ENCODE data around the gene NRL. TPM values are rescaled to one million over a fixed set of nuclear protein-coding genes. Genes with fewer than 3 reads are reported as not detected.

The NRL gene
- total RNA-seq, 1 experiment from 2014 or later, result 1.3 TPM

DNA sequence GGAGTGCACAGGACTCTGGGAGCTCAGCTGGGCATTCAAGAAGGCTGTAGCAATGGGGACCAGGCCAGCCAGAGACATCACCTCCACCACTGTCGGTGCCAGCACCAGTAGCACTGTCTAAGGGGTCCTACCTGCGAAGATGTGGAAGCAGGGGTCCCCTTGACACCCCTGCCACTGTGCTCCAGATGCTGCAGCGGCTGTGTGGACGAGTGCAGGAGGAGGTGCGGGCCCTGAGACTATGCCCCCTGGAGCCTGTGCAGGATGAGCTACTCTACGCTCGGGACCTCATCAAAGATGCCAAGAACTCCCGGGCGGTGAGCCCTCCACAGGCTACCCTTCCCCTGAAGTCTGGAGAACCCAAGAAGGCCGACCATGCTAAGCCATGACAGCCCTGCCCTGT, 54.3 kb downstream of the NRL start (continued):
- TF ChIP-seq ZNF219 (CRISPR knock-in tag; IDR thresholded peaks at IDR 0.05; ENCODE audit: borderline replicate concordance) (no peak), ZNF423 (CRISPR knock-in tag; IDR thresholded peaks at IDR 0.05) (no peak), FOXJ3 (CRISPR knock-in tag; IDR thresholded peaks at IDR 0.05; ENCODE audit: borderline replicate concordance) (no peak), NFE2L1 (CRISPR knock-in tag; IDR thresholded peaks at IDR 0.05) (no peak), ZBTB21 (CRISPR knock-in tag; IDR thresholded peaks at IDR 0.05; ENCODE audit: borderline replicate concordance) (no peak), OVOL2 (CRISPR knock-in tag; IDR thresholded peaks at IDR 0.05; ENCODE audit: borderline replicate concordance) (no peak), ZNF121 (CRISPR knock-in tag; IDR thresholded peaks at IDR 0.05) (no peak), KAT7 (CRISPR knock-in tag; IDR thresholded peaks at IDR 0.05; ENCODE audit: borderline replicate concordance) (no peak)
- TF ChIP-seq, protein P1, sequence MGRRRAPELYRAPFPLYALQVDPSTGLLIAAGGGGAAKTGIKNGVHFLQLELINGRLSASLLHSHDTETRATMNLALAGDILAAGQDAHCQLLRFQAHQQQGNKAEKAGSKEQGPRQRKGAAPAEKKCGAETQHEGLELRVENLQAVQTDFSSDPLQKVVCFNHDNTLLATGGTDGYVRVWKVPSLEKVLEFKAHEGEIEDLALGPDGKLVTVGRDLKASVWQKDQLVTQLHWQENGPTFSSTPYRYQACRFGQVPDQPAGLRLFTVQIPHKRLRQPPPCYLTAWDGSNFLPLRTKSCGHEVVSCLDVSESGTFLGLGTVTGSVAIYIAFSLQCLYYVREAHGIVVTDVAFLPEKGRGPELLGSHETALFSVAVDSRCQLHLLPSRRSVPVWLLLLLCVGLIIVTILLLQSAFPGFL (CRISPR knock-in tag; IDR thresholded peaks at IDR 0.05; ENCODE audit: borderline replicate concordance), result no peak
- TF ChIP-seq, protein P2, sequence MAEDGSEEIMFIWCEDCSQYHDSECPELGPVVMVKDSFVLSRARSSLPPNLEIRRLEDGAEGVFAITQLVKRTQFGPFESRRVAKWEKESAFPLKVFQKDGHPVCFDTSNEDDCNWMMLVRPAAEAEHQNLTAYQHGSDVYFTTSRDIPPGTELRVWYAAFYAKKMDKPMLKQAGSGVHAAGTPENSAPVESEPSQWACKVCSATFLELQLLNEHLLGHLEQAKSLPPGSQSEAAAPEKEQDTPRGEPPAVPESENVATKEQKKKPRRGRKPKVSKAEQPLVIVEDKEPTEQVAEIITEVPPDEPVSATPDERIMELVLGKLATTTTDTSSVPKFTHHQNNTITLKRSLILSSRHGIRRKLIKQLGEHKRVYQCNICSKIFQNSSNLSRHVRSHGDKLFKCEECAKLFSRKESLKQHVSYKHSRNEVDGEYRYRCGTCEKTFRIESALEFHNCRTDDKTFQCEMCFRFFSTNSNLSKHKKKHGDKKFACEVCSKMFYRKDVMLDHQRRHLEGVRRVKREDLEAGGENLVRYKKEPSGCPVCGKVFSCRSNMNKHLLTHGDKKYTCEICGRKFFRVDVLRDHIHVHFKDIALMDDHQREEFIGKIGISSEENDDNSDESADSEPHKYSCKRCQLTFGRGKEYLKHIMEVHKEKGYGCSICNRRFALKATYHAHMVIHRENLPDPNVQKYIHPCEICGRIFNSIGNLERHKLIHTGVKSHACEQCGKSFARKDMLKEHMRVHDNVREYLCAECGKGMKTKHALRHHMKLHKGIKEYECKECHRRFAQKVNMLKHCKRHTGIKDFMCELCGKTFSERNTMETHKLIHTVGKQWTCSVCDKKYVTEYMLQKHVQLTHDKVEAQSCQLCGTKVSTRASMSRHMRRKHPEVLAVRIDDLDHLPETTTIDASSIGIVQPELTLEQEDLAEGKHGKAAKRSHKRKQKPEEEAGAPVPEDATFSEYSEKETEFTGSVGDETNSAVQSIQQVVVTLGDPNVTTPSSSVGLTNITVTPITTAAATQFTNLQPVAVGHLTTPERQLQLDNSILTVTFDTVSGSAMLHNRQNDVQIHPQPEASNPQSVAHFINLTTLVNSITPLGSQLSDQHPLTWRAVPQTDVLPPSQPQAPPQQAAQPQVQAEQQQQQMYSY (CRISPR knock-in tag; IDR thresholded peaks at IDR 0.05), result no peak
- TF ChIP-seq, protein P3, sequence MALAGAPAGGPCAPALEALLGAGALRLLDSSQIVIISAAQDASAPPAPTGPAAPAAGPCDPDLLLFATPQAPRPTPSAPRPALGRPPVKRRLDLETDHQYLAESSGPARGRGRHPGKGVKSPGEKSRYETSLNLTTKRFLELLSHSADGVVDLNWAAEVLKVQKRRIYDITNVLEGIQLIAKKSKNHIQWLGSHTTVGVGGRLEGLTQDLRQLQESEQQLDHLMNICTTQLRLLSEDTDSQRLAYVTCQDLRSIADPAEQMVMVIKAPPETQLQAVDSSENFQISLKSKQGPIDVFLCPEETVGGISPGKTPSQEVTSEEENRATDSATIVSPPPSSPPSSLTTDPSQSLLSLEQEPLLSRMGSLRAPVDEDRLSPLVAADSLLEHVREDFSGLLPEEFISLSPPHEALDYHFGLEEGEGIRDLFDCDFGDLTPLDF (CRISPR knock-in tag; IDR thresholded peaks at IDR 0.05), result no peak
- TF ChIP-seq, protein P4, sequence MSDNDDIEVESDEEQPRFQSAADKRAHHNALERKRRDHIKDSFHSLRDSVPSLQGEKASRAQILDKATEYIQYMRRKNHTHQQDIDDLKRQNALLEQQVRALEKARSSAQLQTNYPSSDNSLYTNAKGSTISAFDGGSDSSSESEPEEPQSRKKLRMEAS (CRISPR knock-in tag; IDR thresholded peaks at IDR 0.05), result no peak

DNA sequence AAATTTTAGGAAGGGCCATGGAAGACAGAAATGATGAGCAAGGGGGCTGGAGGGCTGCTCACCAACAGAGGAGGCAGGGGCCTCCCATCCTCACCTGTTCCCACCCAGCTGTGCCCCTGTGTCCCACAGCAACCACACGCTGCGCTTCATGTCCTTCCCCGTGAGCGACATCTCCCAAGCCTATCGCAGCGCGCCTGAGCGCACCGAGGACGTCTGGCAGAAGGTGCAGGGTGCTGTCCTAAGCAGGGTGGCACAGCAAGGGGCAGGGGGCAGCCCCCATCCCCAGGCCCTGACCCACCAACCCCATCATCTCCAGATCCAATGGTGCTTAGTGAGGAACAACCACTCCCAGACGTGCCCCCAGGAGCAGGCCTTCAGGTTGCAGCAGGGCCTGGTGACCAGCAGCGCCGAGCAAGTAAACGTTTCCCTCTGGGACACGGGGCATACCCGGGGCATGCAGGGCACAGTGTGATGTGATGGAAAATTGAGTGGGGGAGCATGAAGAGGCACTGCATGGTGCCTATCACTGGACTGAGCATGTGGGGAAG, 54.8 kb downstream of the NRL start:
- H3K27me3 Mint-ChIP-seq (ENCODE audit: low read depth), result no peaks in the 10 kb centered on the region
- no peak overlapping the region for H3K4me3 Mint-ChIP-seq
- H3K4me1 Mint-ChIP-seq, result peaks cover 6% of the 10 kb centered on the region
- H3K27ac Mint-ChIP-seq, result no peak overlapping the region
- ChIA-PET POLR2A (interaction anchor here (1.7 to 3.6 kb wide), 2 partner anchors 34 to 49 kb away, joined by 6 to 38 read pairs; partner anchors contain the start of gene PCK2), CTCF (interaction anchor here (1.2 to 2.7 kb wide), 2 partner anchors 31 to 34 kb away, joined by 3 to 13 read pairs; partner anchors contain the start of gene PCK2)
- ATAC-seq (no peak), DNase-seq (ENCODE audit: low spot score) (no peak)
- H3K36me3 Mint-ChIP-seq, result no peaks in the 10 kb centered on the region
- no peaks in the 10 kb centered on the region for H3K9me3 Mint-ChIP-seq
- no peak for TF ChIP-seq HMGA2 (CRISPR knock-in tag; IDR thresholded peaks at IDR 0.05)
- TF ChIP-seq ZNF317 (CRISPR knock-in tag; IDR thresholded peaks at IDR 0.05; ENCODE audit: borderline replicate concordance, low read depth), result no peak
- TF ChIP-seq, protein P2 (CRISPR knock-in tag; IDR thresholded peaks at IDR 0.05), result no peak
- TF ChIP-seq ELF4 (CRISPR knock-in tag; IDR thresholded peaks at IDR 0.05; ENCODE audit: low read depth), result no peak
- TF ChIP-seq IRF2 (CRISPR knock-in tag; IDR thresholded peaks at IDR 0.05; ENCODE audit: borderline replicate concordance, low read depth), result no peak
- TF ChIP-seq FOXP1 (CRISPR knock-in tag; IDR thresholded peaks at IDR 0.05; ENCODE audit: borderline replicate concordance), result no peak
- no peak for TF ChIP-seq PRRX2 (CRISPR knock-in tag; IDR thresholded peaks at IDR 0.05)
- TF ChIP-seq ZNF423 (CRISPR knock-in tag; IDR thresholded peaks at IDR 0.05), result no peak
- TF ChIP-seq, protein P5, sequence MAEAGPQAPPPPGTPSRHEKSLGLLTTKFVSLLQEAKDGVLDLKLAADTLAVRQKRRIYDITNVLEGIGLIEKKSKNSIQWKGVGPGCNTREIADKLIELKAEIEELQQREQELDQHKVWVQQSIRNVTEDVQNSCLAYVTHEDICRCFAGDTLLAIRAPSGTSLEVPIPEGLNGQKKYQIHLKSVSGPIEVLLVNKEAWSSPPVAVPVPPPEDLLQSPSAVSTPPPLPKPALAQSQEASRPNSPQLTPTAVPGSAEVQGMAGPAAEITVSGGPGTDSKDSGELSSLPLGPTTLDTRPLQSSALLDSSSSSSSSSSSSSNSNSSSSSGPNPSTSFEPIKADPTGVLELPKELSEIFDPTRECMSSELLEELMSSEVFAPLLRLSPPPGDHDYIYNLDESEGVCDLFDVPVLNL (CRISPR knock-in tag; IDR thresholded peaks at IDR 0.05; ENCODE audit: borderline replicate concordance, low read depth), result no peak
- TF ChIP-seq, protein P6, sequence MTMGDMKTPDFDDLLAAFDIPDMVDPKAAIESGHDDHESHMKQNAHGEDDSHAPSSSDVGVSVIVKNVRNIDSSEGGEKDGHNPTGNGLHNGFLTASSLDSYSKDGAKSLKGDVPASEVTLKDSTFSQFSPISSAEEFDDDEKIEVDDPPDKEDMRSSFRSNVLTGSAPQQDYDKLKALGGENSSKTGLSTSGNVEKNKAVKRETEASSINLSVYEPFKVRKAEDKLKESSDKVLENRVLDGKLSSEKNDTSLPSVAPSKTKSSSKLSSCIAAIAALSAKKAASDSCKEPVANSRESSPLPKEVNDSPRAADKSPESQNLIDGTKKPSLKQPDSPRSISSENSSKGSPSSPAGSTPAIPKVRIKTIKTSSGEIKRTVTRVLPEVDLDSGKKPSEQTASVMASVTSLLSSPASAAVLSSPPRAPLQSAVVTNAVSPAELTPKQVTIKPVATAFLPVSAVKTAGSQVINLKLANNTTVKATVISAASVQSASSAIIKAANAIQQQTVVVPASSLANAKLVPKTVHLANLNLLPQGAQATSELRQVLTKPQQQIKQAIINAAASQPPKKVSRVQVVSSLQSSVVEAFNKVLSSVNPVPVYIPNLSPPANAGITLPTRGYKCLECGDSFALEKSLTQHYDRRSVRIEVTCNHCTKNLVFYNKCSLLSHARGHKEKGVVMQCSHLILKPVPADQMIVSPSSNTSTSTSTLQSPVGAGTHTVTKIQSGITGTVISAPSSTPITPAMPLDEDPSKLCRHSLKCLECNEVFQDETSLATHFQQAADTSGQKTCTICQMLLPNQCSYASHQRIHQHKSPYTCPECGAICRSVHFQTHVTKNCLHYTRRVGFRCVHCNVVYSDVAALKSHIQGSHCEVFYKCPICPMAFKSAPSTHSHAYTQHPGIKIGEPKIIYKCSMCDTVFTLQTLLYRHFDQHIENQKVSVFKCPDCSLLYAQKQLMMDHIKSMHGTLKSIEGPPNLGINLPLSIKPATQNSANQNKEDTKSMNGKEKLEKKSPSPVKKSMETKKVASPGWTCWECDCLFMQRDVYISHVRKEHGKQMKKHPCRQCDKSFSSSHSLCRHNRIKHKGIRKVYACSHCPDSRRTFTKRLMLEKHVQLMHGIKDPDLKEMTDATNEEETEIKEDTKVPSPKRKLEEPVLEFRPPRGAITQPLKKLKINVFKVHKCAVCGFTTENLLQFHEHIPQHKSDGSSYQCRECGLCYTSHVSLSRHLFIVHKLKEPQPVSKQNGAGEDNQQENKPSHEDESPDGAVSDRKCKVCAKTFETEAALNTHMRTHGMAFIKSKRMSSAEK (CRISPR knock-in tag; IDR thresholded peaks at IDR 0.05; ENCODE audit: borderline replicate concordance), result no peak
